Mucosa of descending colon (tissue), 3 donors: Measurements from ENCODE around the gene FOXO4. TPM values are rescaled to one million over a fixed set of nuclear protein-coding genes. Genes with fewer than 3 reads are reported as not detected.
"Not testable (repeated sequence)": the region's sequence is repeated elsewhere in the genome, so short reads cannot be mapped to it uniquely, and the experiment has no call there.

ENCODE experiments used
- ATAC-seq: fragments of 200-7000 bp; cut with Tn5 transposase; one replicate; pipeline ENCODE4 v1.9.1; 2020; ENCODE audit warnings: mild to moderate bottlenecking, moderate library complexity
- DNase-seq, 3 donors: peaks; one replicate each; pipeline ENCODE4 v3.0.0-alpha.2; 2020
- H3K36me3 ChIP-seq: fragments of 200-600 bp; one replicate; pipeline ENCODE4 v1.8.0; 2021; ENCODE audit warnings: low read depth, mild to moderate bottlenecking
- H3K4me1 ChIP-seq: fragments of 200-600 bp; one replicate; pipeline ENCODE4 v1.8.0; 2021; ENCODE audit warnings: low read depth, mild to moderate bottlenecking
- H3K4me3 ChIP-seq: fragments of 200-600 bp; one replicate; pipeline ENCODE4 v1.8.0; 2021; ENCODE audit warnings: mild to moderate bottlenecking
- H3K9me3 ChIP-seq: fragments of 200-600 bp; one replicate; pipeline ENCODE4 v1.8.0; 2021; ENCODE audit warnings: mild to moderate bottlenecking
- intact Hi-C, 2 donors: fragments of 100-400 bp; cut with DNase I in 1 of 2; cut with micrococcal nuclease in 1 of 2; formaldehyde crosslinking; loops; one replicate each; pipeline versions ENCODE4 v1.11.0 to v1.11.1; 2022; cut with DNase I, micrococcal nuclease
- long read RNA-seq, 2 donors: library from polyadenylated mRNA; unstranded; transcript quantifications; one replicate each; pipeline ENCODE4 v2.0.0, GENCODE V29; 2019 to 2021
- total RNA-seq, 3 donors: library from RNA; stranded (reverse); fragmentation: NEBNext Ultra II Directional in 2 of 3; extraction: Animal tissue kit (Norgen Biotek cat#: 25700) in 2 of 3; gene quantifications; one replicate each; pipeline versions ENCODE4 v1.2.1 to v1.2.4, GENCODE V29; 2021 to 2023
- TF ChIP-seq, protein P1 (sequence below): fragments of 200-600 bp; IDR thresholded peaks from one replicate; pipeline ENCODE4 v1.8.0; 2022; ENCODE audit warnings: antibody characterized with exemption, mild to moderate bottlenecking
- donor health status: DM: no; HTN: no; CAD: no; lungs with moderate emphysema.
- donor health status: DM: no; HTN: no; CAD: no.
- donor health status: DM: no; HTN: yes; CAD: no.

The FOXO4 gene, protein sequence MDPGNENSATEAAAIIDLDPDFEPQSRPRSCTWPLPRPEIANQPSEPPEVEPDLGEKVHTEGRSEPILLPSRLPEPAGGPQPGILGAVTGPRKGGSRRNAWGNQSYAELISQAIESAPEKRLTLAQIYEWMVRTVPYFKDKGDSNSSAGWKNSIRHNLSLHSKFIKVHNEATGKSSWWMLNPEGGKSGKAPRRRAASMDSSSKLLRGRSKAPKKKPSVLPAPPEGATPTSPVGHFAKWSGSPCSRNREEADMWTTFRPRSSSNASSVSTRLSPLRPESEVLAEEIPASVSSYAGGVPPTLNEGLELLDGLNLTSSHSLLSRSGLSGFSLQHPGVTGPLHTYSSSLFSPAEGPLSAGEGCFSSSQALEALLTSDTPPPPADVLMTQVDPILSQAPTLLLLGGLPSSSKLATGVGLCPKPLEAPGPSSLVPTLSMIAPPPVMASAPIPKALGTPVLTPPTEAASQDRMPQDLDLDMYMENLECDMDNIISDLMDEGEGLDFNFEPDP
- 10 to 100 TPM; 26.9 to 74.6 (median 53.1) TPM for total RNA-seq
- long read RNA-seq, donor 1, partial matches to known transcripts = 2 of 7 reads
- long read RNA-seq, donor 1, other reads (novel, unspliced or antisense) = 1 of 7 reads
- long read RNA-seq, donor 2, partial matches to known transcripts = 1 of 2 reads
- long read RNA-seq, donor 2, other reads (novel, unspliced or antisense) = 0 of 2 reads

DNA sequence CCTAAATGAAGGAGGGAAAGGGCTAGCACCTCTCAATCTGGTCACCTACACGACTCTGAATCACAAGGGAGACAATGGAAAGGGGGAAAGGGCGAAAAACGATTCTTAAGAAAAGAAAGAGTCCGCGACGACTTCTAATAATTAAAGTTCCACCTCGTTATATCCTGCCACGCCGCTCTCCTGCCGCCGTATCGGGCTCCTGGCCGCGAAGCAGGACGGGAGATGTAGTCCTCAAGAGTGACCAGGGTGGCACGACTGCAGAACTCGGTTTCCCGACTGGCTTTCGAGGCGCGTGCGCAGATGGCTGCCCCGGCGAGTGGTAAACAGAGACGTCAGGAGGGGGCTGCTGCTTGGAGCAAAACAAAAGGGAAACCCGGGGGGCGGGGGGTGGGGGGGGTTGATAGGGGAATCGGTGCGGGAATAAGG, at the start of gene FOXO4:
Gene FOXO4, plus strand, starts transcription at position 297 of the 426 bp plus-strand sequence. CDS start 678 bp downstream, outside the sequence.
- H3K4me1 ChIP-seq = no peaks in the 10 kb centered on the region
- no peaks in the 10 kb centered on the region for H3K9me3 ChIP-seq
- ATAC-seq (peak; percentile 93), DNase-seq (peak; percentile 91 to 95 (median 93))
- TF ChIP-seq, protein P1, sequence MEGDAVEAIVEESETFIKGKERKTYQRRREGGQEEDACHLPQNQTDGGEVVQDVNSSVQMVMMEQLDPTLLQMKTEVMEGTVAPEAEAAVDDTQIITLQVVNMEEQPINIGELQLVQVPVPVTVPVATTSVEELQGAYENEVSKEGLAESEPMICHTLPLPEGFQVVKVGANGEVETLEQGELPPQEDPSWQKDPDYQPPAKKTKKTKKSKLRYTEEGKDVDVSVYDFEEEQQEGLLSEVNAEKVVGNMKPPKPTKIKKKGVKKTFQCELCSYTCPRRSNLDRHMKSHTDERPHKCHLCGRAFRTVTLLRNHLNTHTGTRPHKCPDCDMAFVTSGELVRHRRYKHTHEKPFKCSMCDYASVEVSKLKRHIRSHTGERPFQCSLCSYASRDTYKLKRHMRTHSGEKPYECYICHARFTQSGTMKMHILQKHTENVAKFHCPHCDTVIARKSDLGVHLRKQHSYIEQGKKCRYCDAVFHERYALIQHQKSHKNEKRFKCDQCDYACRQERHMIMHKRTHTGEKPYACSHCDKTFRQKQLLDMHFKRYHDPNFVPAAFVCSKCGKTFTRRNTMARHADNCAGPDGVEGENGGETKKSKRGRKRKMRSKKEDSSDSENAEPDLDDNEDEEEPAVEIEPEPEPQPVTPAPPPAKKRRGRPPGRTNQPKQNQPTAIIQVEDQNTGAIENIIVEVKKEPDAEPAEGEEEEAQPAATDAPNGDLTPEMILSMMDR = no peak
- H3K36me3 ChIP-seq = no peaks in the 10 kb centered on the region
- intact Hi-C loops = no loop called here
- H3K4me3 ChIP-seq = peak within 1 kb of the TSS; percentile 14

DNA sequence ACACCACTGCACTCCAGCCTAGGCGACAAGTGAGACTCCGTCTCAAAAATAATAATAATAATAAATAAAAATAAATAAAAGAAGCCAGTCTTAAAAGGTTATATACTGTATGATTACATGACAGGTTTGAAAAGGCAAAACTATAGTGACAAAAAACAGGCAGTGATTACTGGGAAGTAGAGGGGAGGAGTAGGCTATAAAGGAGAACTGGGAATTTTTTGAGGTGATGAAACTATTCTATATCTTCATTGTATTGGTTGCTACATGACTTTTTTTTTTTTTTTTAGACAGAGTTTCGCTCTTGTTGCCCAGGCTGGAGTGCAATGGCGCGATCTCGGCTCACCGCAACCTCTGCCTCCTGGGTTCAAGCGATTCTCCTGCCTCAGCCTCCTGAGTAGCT, 47.8 kb upstream of the FOXO4 start:
- H3K4me3 ChIP-seq = not testable (repeated sequence)

DNA sequence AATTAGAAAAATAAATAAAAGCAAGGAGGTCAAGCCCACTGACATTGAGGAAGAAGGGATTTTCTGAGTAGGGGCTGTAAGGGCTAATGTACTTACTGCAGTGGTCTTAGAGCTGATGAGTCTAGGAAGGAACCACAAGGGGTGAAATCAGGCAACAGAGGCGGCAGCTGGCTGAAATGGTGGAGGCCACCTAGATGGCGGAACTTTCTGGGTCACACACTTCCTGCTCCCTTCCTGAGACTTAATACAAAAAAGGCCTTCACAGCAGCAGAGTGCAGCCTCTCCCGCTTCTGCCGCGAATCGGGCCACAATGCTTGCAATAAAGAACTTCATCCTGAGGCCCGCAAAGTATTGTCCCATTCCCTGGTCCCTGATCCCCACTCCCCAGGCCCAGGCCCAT, 42.9 kb upstream of the FOXO4 start:
- Histone ChIP-seq H3K4me1 (no peaks in the 10 kb centered on the region), H3K4me3 (no peak overlapping the region), H3K9me3 (no peaks in the 10 kb centered on the region), H3K36me3 (no peaks in the 10 kb centered on the region)
- intact Hi-C loops = no loop called here
- no peak for DNase-seq
- TF ChIP-seq, protein P1 = no peak
- ATAC-seq = no peak

More for the DNA sequence above, 47.8 kb upstream of the FOXO4 start:
- ATAC-seq, H3K36me3 ChIP-seq, H3K9me3 ChIP-seq, H3K4me1 ChIP-seq, DNase-seq, intact Hi-C loops: not testable (repeated sequence)

DNA sequence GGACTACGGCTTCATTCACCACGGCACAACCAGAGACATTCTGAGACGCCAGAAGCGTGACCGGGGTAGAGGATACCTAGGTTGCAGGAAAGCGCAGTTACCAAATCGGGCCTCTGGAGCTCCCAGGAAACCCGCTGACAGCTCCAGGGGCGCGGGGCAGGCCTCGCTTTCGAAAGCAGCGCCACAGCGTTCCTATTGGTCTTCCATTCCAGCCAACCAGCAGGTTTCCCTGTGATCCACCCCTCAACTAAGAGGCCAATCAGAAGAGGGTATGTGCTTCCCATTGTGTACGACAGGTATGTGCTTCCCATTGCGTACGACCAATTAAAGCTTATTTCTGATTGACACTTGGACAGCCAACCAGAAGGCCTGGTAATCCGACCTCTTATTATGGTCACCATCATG, 42.4 kb upstream of the FOXO4 start:
- intact Hi-C loops = no loop called here
- DNase-seq (peak in 1 of 3 donors; percentile 9), ATAC-seq (peak; percentile 49)
- Histone ChIP-seq H3K9me3 (no peaks in the 10 kb centered on the region), H3K4me3 (no peak overlapping the region), H3K4me1 (no peaks in the 10 kb centered on the region), H3K36me3 (no peaks in the 10 kb centered on the region)
- TF ChIP-seq, protein P1 = no peak

DNA sequence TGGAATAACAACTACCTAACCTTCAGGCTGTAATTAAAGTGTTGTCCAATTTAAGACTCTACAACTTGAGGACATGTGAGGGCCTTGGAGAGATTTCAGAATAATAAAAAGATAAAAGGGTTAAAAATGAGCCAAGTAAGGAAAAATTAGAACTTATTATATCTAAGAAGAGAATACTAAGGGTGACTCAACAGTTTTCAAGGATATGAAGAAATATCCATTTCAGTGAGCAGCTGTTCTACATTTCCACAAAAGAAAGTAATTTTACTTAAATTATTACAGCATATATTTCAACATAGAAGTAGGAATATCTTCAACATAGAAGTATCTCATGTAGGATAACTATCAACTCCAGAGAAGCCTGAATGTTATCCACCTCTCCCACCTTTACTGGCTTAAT, 38.8 kb upstream of the FOXO4 start:
- H3K9me3 ChIP-seq = no peaks in the 10 kb centered on the region
- ATAC-seq (no peak), DNase-seq (no peak)
- no peak overlapping the region for H3K4me3 ChIP-seq
- TF ChIP-seq, protein P1 = no peak
- intact Hi-C loops = no loop called here
- H3K4me1 ChIP-seq = no peaks in the 10 kb centered on the region
- H3K36me3 ChIP-seq = no peaks in the 10 kb centered on the region

DNA sequence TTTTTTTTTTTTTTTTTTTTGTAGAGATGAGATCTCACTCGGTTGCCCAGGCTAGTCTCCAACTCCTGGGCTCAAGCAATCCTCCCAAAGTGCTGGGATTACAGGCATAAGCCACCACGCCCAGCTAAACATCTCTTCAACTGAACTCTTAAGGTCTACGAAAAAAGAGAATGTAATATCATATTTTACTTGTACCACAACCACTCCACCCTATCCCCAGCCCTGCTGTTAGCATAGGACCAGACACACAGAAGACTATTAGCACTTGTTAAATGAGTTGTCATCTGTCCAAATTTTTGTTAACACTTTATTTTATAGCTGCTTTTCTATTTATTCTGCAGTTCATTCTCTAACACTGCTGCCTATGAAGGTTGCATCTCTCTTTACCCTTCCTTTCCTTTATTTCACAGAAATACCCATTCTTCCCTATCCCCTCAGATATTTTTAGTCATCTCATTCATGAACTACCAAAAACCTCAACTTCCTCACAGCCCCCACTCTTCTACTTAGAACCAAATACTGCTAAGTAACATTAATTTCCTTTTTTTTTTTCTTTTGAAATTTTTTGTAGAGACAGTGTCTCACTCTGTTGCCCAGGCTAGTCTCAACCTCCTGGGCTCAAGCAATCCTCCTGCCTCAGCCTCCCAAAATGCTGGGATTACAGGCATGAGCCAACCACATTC, 37.7 kb upstream of the FOXO4 start:
- Histone ChIP-seq H3K36me3 (no peaks in the 10 kb centered on the region), H3K4me1 (no peaks in the 10 kb centered on the region), H3K4me3 (no peak overlapping the region), H3K9me3 (no peaks in the 10 kb centered on the region)
- intact Hi-C loops = no loop called here
- no peak for DNase-seq
- TF ChIP-seq, protein P1 = no peak
- no peak for ATAC-seq
